HG03196 (cell line): Measurements from ENCODE around the gene NPR2.

Experiments
- ATAC-seq: cut with Tn5 transposase; IDR thresholded peaks from one replicate; pipeline ENCODE4 v1.9.1; 2021; ENCODE audit not compliant: unreplicated experiment

The NPR2 gene

DNA sequence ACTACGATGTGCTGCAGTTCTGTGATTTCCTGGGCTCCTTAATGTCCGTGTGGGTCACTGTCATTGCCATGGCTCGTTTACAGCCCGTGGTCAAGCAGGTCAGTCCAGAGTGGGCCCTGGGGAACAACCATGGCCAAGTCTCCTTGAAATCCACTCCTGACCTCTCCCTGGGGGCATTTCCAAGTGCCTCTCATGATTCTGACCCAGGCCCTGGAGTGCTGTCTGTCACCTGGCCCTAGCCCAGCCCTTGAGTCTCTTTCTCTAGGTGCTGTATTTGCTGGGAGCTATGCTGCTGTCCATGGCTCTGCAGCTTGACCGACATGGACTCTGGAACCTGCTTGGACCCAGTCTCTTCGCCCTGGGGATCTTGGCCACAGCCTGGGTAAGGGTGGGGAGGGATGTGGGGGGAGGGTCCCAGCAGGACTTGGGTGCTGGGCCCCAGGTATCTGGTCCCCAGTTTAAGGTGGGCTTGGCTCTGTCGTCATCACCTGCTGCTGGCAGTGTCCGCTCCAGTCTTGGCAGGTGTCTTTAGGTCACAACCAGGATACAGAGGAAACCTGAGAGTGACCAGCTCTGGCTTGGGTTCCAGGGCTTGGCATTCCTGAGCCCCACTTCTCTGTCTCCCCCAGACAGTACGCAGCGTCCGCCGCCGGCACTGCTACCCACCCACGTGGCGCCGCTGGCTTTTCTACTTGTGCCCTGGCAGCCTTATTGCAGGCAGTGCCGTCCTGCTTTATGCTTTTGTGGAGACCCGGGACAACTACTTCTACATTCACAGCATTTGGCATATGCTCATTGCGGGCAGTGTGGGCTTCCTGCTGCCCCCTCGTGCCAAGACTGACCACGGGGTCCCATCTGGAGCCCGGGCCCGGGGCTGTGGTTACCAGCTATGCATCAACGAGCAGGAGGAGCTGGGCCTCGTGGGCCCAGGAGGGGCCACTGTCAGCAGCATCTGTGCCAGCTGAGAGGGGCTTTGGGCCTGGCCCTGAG is 61.8 kb downstream of the NPR2 start:
- no peak for ATAC-seq

DNA sequence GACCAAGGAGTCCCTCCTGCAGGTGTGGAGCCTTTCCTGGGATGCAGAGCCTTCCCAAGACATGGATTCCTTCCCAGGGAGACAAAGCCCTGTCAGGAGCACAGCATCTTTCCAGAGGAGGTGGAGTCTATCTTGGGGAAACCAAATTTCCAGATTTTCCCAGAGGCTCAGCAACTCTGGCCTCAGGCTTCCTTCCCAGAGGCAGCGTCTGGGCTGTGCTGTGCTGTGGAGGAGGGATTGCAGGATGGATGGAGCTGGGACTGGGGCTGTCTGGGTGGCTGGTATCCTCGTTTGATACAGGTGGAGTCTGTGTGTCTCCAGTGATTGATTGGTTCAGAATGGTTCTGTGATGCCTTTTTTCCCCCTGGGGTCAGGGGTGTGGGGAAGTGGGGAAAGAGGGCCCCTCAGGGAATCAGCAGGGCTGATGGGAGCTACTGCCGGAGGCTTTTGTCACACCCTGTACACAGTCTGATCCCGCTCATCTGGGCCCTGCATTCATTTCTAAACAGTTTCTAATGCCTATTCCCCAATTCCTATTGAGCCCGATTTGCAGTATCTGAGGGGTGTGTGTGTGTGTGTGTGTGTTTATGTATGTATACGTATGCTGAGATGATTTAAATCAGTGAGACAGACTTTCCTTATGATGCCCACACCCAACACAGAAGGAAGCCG is 62.8 kb downstream of the NPR2 start:
- no peak for ATAC-seq

DNA sequence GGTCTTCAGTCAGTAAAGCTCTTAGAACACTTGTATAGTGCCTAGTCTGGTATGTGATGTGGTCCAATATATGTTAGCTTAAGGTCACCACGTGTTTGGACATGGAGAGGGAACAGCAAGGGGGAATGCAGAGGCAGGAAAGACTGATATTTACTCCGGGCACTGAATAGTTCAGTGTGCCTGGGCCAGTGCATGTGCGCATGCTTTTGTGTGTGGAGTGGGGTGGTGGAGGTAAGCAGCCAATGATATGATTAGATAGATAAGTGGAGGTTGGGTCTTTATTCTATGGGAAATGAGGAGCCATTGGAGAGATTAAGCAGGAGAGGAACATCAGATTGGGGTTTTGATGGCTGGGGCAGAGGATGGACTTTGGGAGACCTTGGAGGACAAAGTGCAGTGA is 64.8 kb downstream of the NPR2 start:
- ATAC-seq, result no peak

DNA sequence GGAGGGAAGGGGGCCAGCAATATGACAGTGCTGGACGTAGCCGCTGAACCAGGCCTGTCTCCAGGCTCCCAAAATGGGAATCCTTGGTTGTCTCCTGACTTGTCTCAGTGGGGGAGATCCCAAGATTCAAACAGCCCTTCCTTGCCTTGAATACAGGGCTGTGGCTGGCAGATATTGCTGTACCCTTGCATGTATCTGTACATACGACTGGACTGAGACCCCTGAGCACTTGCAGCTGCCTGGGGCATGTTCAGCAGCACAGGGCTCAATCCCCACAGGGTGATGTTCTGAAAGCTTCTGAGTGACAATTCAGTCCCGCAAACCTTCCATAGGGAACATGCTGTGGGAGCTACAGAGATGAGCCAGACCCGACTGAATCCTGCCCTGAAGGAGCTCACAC is 65.5 kb downstream of the NPR2 start:
- ATAC-seq, result no peak

DNA sequence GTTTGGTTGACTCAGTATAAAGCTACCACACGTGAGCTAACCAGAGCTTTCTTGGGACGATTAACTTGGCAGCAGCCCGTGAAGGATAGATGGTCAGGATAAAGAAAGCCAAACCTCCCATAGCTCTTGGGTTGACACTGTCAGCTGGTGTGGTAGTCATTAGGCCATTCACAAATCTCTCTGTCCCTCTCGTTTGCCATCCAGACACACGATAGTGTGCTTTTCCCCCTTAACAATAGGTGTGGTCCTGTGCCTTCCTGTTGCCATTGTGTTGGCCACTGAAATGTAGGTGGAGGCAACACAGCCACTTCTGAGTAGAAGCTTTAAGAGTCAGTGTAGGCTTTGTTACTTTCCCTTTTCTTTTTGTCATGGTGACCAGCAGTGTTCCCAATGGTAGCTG is 67.1 kb downstream of the NPR2 start:
- ATAC-seq, result no peak
